K562 (cell line): Measurements from ENCODE around the gene UBE2E3. TPM values are rescaled to one million over a fixed set of nuclear protein-coding genes. Genes with fewer than 3 reads are reported as not detected.

ENCODE experiments used
- ATAC-seq: fragments of 200-7000 bp; cut with Tn5 transposase; 3 replicates; pipeline ENCODE4 v1.9.1; 2020; ENCODE audit warnings: moderate library complexity
- BruUV-seq: library from RNA; stranded (reverse); fragments of 400-500 nt; replicated peaks from 2 replicates; lab custom pipeline; 2021; lab: Mats Ljungman, UMichigan
- CTCF ChIA-PET: fragments of 300-600 bp; formaldehyde crosslinking; extraction: SDS; loops from one replicate; lab custom pipeline; 2021; ENCODE audit warnings: low intra/inter-chr PET ratio; lab: Yijun Ruan, JAX
- POLR2A ChIA-PET: fragments of 300-600, 350-650 bp; sonication (Branson Sonifier 250); formaldehyde crosslinking; extraction: SDS; loops from one replicate; lab custom pipeline; 2021; ENCODE audit warnings: antibody characterized with exemption, inconsistent platforms; lab: Yijun Ruan, JAX
- DNase-seq, 4 experiments: peaks; one replicate each; pipeline versions ENCODE4 v3.0.0 to v3.0.0-alpha.2; 2011 to 2018; ENCODE audit warnings: low spot score in 3 of 4, mixed read lengths in 3 of 4; ENCODE audit errors: extremely low read depth in 1 of 4
- FAIRE-seq: peaks from 2 replicates; lab custom pipeline; 2011; peaks lifted over from hg19 to GRCh38; lab: Jason Lieb, UNC
- H2AFZ ChIP-seq: 2 replicates; pipeline ENCODE4 v1.6.0; 2011; ENCODE audit warnings: low read depth, low read length, control low read depth, inconsistent platforms
- H3K27ac ChIP-seq: fragments of 200-600 bp; 3 replicates; pipeline ENCODE4 v1.8.0; 2011; ENCODE audit warnings: low read depth, mild to moderate bottlenecking, control low read depth, inconsistent platforms, low read length, moderate library complexity, mixed read lengths; ENCODE audit errors: extremely low read depth
- H3K27me3 ChIP-seq, 2 experiments: fragments of 300-600 bp in 1 of 2; 2 replicates in 1 of 2; 3 replicates in 1 of 2; pipeline versions ENCODE4 v1.6.0 to v1.8.0; 2011; ENCODE audit warnings: inconsistent platforms in 2 of 2, low read length in 2 of 2, mild to moderate bottlenecking in 1 of 2, mixed read lengths in 1 of 2, moderate library complexity in 1 of 2; ENCODE audit not compliant: control insufficient read depth in 2 of 2, insufficient read depth in 2 of 2
- H3K36me3 ChIP-seq: fragments of 300-600 bp; 3 replicates; pipeline ENCODE4 v1.8.0; 2011; ENCODE audit warnings: mild to moderate bottlenecking, low read length, inconsistent platforms; ENCODE audit not compliant: control insufficient read depth, insufficient read depth
- H3K4me1 ChIP-seq, 2 experiments: fragments of 200-600 bp in 1 of 2; replicated peaks in 1 of 2; 2 replicates in 1 of 2; 3 replicates in 1 of 2; pipeline versions ENCODE4 v1.5.1 to v1.8.0; 2011; ENCODE audit warnings: inconsistent platforms in 2 of 2, low read length in 2 of 2, mild to moderate bottlenecking in 1 of 2, mixed read lengths in 1 of 2, moderate library complexity in 1 of 2; ENCODE audit not compliant: control insufficient read depth in 2 of 2, insufficient read depth in 2 of 2
- H3K4me2 ChIP-seq: 2 replicates; pipeline ENCODE4 v1.6.1; 2011; ENCODE audit warnings: low read length, control low read depth, inconsistent platforms, mixed read lengths; ENCODE audit not compliant: insufficient read depth
- H3K4me3 ChIP-seq: fragments of 200-600 bp; sonication (generic), shearing (Covaris generic); 2 replicates; pipeline ENCODE4 v1.5.1; 2016; ENCODE audit warnings: control low read depth, inconsistent platforms
- H3K79me2 ChIP-seq: fragments of 200-600 bp; 3 replicates; pipeline ENCODE4 v1.8.0; 2011; ENCODE audit warnings: low read length, inconsistent platforms; ENCODE audit not compliant: control insufficient read depth, insufficient read depth
- H3K9ac ChIP-seq, 2 experiments: 2 replicates each; pipeline versions ENCODE4 v1.6.0 to v1.6.1; 2011; ENCODE audit warnings: low read depth in 2 of 2, low read length in 2 of 2, control low read depth in 1 of 2, inconsistent platforms in 1 of 2, mild to moderate bottlenecking in 1 of 2, mixed read lengths in 1 of 2; ENCODE audit not compliant: insufficient read depth in 1 of 2
- H3K9me1 ChIP-seq: one replicate; pipeline ENCODE4 v1.6.0; 2011; ENCODE audit warnings: inconsistent platforms, mild to moderate bottlenecking, low read length, moderate library complexity; ENCODE audit not compliant: control insufficient read depth, insufficient read depth
- H3K9me3 ChIP-seq: replicated peaks from 2 replicates; pipeline ENCODE4 v1.5.1; 2011; ENCODE audit warnings: low read depth, low read length, inconsistent platforms; ENCODE audit not compliant: control insufficient read depth, insufficient read depth
- H4K20me1 ChIP-seq: replicated peaks from 2 replicates; pipeline ENCODE4 v1.6.1; 2011; ENCODE audit warnings: low read length, inconsistent platforms, mixed read lengths; ENCODE audit not compliant: control insufficient read depth, insufficient read depth
- ARNT ChIP-seq, 2 experiments: fragments of 450-650 bp; IDR thresholded peaks; 2 replicates each; pipeline ENCODE4 v1.6.1; 2016; ENCODE audit warnings: mild to moderate bottlenecking in 1 of 2
- DACH1 ChIP-seq: fragments of 450-650 bp; IDR thresholded peaks from 2 replicates; pipeline ENCODE4 v1.6.1; 2018; ENCODE audit not compliant: partially characterized antibody
- DEAF1 ChIP-seq: fragments of 450-650 bp; formaldehyde crosslinking; IDR thresholded peaks from 2 replicates; pipeline ENCODE4 v1.4.0; 2020; ENCODE audit warnings: mild to moderate bottlenecking, moderate library complexity
- NFYB ChIP-seq: IDR thresholded peaks from 2 replicates; pipeline ENCODE4 v1.6.1; 2011; ENCODE audit warnings: mild to moderate bottlenecking, moderate library complexity; ENCODE audit not compliant: insufficient read length; ENCODE audit errors: extremely low read depth
- VEZF1 ChIP-seq: fragments of 200-800 bp; sonication (Bioruptor generic); IDR thresholded peaks from 2 replicates; pipeline ENCODE4 v1.6.1; 2017; ENCODE audit warnings: missing genetic modification characterization, missing compliant biosample characterization
- ZNF699 ChIP-seq: fragments of 250-450 bp; sonication (Bioruptor Pico); IDR thresholded peaks from 2 replicates; pipeline ENCODE4 v1.8.0; 2021; ENCODE audit warnings: mild to moderate bottlenecking, moderate library complexity; ENCODE audit not compliant: insufficient replicate concordance
- in situ Hi-C: fragments of 300-500 bp; cut with MboI; formaldehyde crosslinking; loops from 4 replicates; pipeline ENCODE4 v1.15.0; 2018; ENCODE audit warnings: inconsistent platforms, mixed read lengths
- intact Hi-C: fragments of 100-400 bp; cut with micrococcal nuclease; formaldehyde crosslinking; loops from 2 replicates; pipeline ENCODE4 v1.14.2; 2022
- polyA plus RNA-seq, 8 experiments: library from polyadenylated mRNA; depleted of rRNA in 4 of 8; stranded (reverse) in 5 of 8; unstranded in 3 of 8; fragments of >200 nt; fragmentation: Nextera tagmentation in 2 of 8; fragmentation: Illumina TruSeq in 1 of 8; extraction: Ambion mirVana in 2 of 8; extraction: Trizol in 1 of 8; gene quantifications; 2 replicates each; pipeline versions ENCODE4 v1.2.1 to v1.2.3, GENCODE V29; 2011 to 2014; ENCODE audit warnings: inconsistent platforms in 1 of 8, missing spikeins in 1 of 8
- total RNA-seq, 7 experiments: library from RNA; depleted of rRNA in 6 of 7; stranded (reverse); fragments of >200 nt in 6 of 7; fragmentation: Illumina TruSeq in 2 of 7; extraction: Trizol in 2 of 7; gene quantifications; 2 replicates each; pipeline versions ENCODE4 v1.2.1 to v1.2.3, GENCODE V29; 2011 to 2021; ENCODE audit warnings: low replicate concordance in 1 of 7

Gene UBE2E3
- total and polyA plus RNA-seq, 9 of the 15 experiments (the other 6 are each of a cell fraction or from before 2014, with no cell fraction given): 58.2 to 173 (median 78.0) TPM

GRCh38 chr2:180931841-180932240 lies 48.6 kb upstream of the UBE2E3 start:
- in situ Hi-C loops: no loop called here
- FAIRE-seq: no peak
- no TSS peak for BruUV-seq

More at GRCh38 chr2:180931841-180932240, 48.6 kb upstream of the UBE2E3 start:
- H3K9ac ChIP-seq: no peak overlapping the region
- no peaks in the 10 kb centered on the region for H3K4me1 ChIP-seq
- no peaks in the 10 kb centered on the region for H3K9me3 ChIP-seq
- no peak for ATAC-seq
- no peak overlapping the region for H2AFZ ChIP-seq
- intact Hi-C loops: no loop called here
- H3K27ac ChIP-seq: no peak overlapping the region
- no peaks in the 10 kb centered on the region for H3K27me3 ChIP-seq
- no peaks in the 10 kb centered on the region for H3K9me1 ChIP-seq
- TF ChIP-seq DACH1: peak; percentile 93
- no peak for TF ChIP-seq ARNT (IDR thresholded peaks at IDR 0.05)
- TF ChIP-seq ZNF699 (CRISPR knock-in tag): no peak
- no peak for TF ChIP-seq VEZF1
- no peak for TF ChIP-seq NFYB
- TF ChIP-seq DEAF1 (CRISPR knock-in tag): no peak
- H3K36me3 ChIP-seq: no peaks in the 10 kb centered on the region
- no peaks in the 10 kb centered on the region for H3K79me2 ChIP-seq
- no peak overlapping the region for H3K4me2 ChIP-seq
- DNase-seq: no peak
- CTCF ChIA-PET: no interaction called here
- POLR2A ChIA-PET: interaction anchor here (1.5 kb wide), 1 partner anchor 9 kb away, joined by 3 read pairs; no protein-coding TSS in a partner anchor
- H3K4me3 ChIP-seq: no peak overlapping the region
- H4K20me1 ChIP-seq: no peaks in the 10 kb centered on the region
